Measurements from ENCODE around the gene SMIM8.

Gene SMIM8

DNA sequence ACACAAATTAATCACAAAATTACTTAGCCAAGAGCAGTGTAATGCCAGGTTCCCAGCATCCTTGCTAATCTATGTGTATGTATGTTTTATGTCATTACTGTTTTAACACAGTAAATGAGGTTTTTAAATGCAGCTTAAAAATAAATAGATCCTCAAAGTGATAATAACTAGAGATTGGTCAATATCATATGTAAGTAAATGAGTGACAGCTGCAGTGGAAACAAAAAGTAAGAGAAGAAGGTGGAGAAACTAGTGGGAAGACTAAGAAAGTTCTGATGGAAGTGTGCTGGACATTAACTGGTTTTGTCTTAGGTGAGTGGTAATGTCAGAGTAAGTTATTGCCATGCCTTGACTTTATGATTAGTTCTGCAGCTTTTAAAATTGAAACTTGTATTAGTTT is 8.6 kb downstream of the SMIM8 start:
- POLR2A ChIA-PET: no interaction called here
- no peak for DNase-seq (ENCODE audit: extremely low spot score)
- TF ChIP-seq, protein P1, sequence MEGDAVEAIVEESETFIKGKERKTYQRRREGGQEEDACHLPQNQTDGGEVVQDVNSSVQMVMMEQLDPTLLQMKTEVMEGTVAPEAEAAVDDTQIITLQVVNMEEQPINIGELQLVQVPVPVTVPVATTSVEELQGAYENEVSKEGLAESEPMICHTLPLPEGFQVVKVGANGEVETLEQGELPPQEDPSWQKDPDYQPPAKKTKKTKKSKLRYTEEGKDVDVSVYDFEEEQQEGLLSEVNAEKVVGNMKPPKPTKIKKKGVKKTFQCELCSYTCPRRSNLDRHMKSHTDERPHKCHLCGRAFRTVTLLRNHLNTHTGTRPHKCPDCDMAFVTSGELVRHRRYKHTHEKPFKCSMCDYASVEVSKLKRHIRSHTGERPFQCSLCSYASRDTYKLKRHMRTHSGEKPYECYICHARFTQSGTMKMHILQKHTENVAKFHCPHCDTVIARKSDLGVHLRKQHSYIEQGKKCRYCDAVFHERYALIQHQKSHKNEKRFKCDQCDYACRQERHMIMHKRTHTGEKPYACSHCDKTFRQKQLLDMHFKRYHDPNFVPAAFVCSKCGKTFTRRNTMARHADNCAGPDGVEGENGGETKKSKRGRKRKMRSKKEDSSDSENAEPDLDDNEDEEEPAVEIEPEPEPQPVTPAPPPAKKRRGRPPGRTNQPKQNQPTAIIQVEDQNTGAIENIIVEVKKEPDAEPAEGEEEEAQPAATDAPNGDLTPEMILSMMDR (IDR thresholded peaks at IDR 0.05; ENCODE audit: control extremely low read depth, extremely low read depth, low read depth, missing control alignments): no peak
- CTCF ChIA-PET: interaction anchor here (0.8 to 1.1 kb wide), 2 partner anchors 8 to 9 kb away, joined by 4 read pairs; partner anchors contain the start of gene SMIM8

DNA sequence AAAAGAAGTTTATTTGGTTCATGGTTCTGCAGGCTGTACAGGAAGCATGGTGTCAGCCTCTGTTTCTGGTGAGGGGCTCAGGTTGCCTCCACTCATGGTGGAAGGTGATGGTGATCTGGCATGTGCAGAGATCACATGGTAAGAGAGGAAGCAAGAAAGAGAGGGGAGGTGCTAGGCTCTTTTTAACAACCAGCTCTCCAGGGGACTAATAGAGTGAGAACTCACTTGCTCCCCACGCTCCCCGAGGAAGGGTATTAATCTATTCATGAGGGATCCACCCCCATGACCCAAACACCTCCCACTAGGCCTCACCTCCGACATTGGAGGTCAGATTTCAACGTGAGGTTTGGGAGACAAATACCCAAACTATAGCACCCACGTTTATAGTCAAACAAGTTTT is 10.6 kb downstream of the SMIM8 start:
- ChIA-PET POLR2A (no interaction called here), CTCF (no interaction called here)
- TF ChIP-seq, protein P1 (IDR thresholded peaks at IDR 0.05; ENCODE audit: control extremely low read depth, extremely low read depth, low read depth, missing control alignments): no peak
- DNase-seq (ENCODE audit: extremely low spot score): no peak

DNA sequence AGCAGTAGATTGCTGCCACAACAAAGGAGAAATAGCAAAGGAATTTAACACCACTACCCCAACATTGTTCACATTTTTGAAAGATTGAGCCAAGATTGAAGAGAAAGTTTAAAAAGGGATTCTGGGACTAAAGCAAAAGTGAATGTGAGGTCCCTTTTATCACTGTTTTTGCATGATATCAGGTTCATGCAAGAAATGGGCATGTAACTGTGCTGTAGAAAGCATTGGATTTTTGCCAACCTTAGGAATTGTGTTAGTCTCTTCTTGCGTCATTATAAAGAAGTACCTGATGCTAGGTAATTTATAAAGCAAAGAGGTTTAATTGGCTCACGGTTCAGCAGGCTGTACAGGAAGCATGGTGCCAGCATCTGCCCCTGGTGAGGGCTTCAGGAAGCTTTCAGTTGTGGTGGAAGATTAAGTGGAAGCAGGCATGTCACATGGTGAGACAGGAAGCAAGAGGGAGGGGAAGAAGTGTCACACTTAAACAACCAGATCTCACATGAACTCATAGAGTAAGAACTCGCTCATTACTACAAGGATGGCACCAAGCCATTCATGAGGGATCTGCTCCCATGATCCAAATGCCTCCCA is 11.3 kb downstream of the SMIM8 start:
- no peak for DNase-seq (ENCODE audit: extremely low spot score)
- CTCF ChIA-PET: no interaction called here
- POLR2A ChIA-PET: no interaction called here
- TF ChIP-seq, protein P1 (IDR thresholded peaks at IDR 0.05; ENCODE audit: control extremely low read depth, extremely low read depth, low read depth, missing control alignments): no peak

DNA sequence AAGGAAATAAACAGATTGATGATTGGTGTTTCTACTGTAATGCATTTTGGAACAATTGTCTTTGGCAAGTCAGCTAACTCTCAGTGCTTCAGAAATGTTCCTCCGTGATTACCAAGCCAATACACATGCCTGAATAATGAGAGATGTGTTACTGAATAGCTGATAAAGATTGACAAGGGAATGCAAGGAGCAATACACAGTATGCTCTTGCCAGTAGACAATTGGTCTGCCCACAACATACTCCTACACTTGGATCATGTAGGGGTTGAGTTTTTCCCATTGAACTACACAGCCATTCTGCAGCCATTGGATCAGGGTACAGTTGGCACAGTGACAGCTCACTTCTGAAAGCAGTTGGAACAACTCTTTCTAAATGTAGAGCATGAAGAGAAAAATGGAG is 12.3 kb downstream of the SMIM8 start:
- TF ChIP-seq, protein P1 (IDR thresholded peaks at IDR 0.05; ENCODE audit: control extremely low read depth, extremely low read depth, low read depth, missing control alignments): no peak
- POLR2A ChIA-PET: no interaction called here
- CTCF ChIA-PET: no interaction called here
- no peak for DNase-seq (ENCODE audit: extremely low spot score)

DNA sequence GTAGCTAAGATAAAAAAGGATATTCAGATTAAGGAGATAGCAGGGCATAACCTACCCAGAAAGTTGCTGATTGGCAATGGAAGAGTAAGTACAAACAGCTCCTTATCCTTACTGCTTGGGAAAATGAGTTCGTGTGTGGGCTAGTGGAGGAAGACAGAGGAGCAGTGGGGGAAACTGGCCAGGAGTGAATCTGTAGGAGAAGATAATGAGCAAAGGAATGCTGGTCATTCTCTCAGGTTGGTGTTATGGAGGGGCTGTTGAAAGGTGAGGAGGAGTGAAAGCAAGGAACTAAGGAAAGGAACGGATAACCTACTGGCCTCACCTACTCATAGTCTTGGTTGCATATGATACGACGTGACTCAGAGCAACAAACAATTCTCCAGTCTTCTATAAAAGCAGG is 14.0 kb downstream of the SMIM8 start:
- TF ChIP-seq, protein P1 (IDR thresholded peaks at IDR 0.05; ENCODE audit: control extremely low read depth, extremely low read depth, low read depth, missing control alignments): no peak
- CTCF ChIA-PET: interaction anchor here (1.2 kb wide), 2 partner anchors 14 kb away, joined by 3 read pairs; partner anchors contain the start of gene SMIM8

DNA sequence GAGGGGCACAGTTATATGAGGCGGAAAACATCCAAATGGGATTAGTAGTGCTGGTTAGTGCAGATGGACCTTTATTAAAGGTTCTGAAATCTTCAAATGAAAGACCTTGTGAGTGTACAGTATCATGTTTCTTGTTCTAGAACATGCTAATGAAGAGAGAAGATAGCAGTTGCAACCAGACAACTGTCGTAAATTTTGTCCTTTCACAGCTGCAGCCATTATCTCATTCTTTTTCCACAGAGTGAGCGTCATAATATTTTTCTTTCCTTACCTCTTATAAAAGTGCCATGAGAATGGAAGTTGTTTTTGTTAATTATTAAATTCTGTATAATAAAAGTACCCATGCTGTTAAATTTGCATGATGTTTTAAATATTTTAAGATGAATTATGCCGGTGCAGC is 17.8 kb downstream of the SMIM8 start:
- TF ChIP-seq, protein P1 (IDR thresholded peaks at IDR 0.05; ENCODE audit: control extremely low read depth, extremely low read depth, low read depth, missing control alignments): no peak
- DNase-seq (ENCODE audit: extremely low spot score): no peak
- POLR2A ChIA-PET: no interaction called here
- CTCF ChIA-PET: interaction anchor here (1.1 to 2.4 kb wide), 6 partner anchors 9 to 34 kb away, joined by 4 to 11 read pairs (median 4); partner anchors contain the start of gene SMIM8

More for the DNA sequence above, 14.0 kb downstream of the SMIM8 start:
- POLR2A ChIA-PET: interaction anchor here (0.7 kb wide), 1 partner anchor 24 kb away, joined by 4 read pairs; no protein-coding TSS in a partner anchor
- no peak for DNase-seq (ENCODE audit: extremely low spot score)
